Smooth muscle cell (in vitro differentiated cells): ENCODE results near the gene LCNL1. TPM values are rescaled to one million over a fixed set of nuclear protein-coding genes. Genes with fewer than 3 reads are reported as not detected.

Experiments used
- DNase-seq: peaks from one replicate; lab custom pipeline; 2025; ENCODE audit not compliant: unreplicated experiment; lab: John Stamatoyannopoulos, UW
- H2AFZ ChIP-seq: fragments of 200-600 bp; sonication (generic); 2 replicates; pipeline ENCODE4 v1.6.0; 2016; ENCODE audit warnings: antibody characterized with exemption, low read depth, mild to moderate bottlenecking
- H3F3A ChIP-seq: fragments of 200-600 bp; sonication (generic); 2 replicates; pipeline ENCODE4 v1.6.0; 2017; ENCODE audit warnings: antibody characterized with exemption, low read depth
- H3K27ac ChIP-seq: fragments of 200-600 bp; sonication (generic); 2 replicates; pipeline ENCODE4 v1.5.1; 2016; ENCODE audit warnings: low read depth, mild to moderate bottlenecking
- H3K27me3 ChIP-seq: fragments of 200-600 bp; sonication (generic); 2 replicates; pipeline ENCODE4 v1.6.1; 2016; ENCODE audit warnings: low read depth, mild to moderate bottlenecking
- H3K36me3 ChIP-seq: fragments of 200-600 bp; sonication (generic); 2 replicates; pipeline ENCODE4 v1.5.1; 2016; ENCODE audit warnings: low read depth
- H3K4me1 ChIP-seq: fragments of 200-600 bp; sonication (generic); 2 replicates; pipeline ENCODE4 v1.5.1; 2016; ENCODE audit warnings: low read depth
- H3K4me2 ChIP-seq: fragments of 200-600 bp; sonication (generic); 2 replicates; pipeline ENCODE4 v1.6.0; 2016; ENCODE audit warnings: mild to moderate bottlenecking
- H3K4me3 ChIP-seq: fragments of 200-600 bp; sonication (generic); 2 replicates; pipeline ENCODE4 v1.5.1; 2016; ENCODE audit warnings: mild to moderate bottlenecking
- H3K79me2 ChIP-seq: fragments of 200-600 bp; sonication (generic); 2 replicates; pipeline ENCODE4 v1.6.0; 2016; ENCODE audit warnings: low read depth, mild to moderate bottlenecking
- H3K9ac ChIP-seq: fragments of 200-600 bp; sonication (generic); 2 replicates; pipeline ENCODE4 v1.6.0; 2016; ENCODE audit warnings: low read depth
- H3K9me3 ChIP-seq: fragments of 200-600 bp; sonication (generic); replicated peaks from 2 replicates; pipeline ENCODE4 v1.5.1; 2016; ENCODE audit warnings: low read depth
- H4K20me1 ChIP-seq: fragments of 200-600 bp; sonication (generic); 2 replicates; pipeline ENCODE4 v1.6.0; 2016; ENCODE audit warnings: low read depth
- WGBS: methylation state at CpG from one replicate; pipeline ENCODE4 v1.1.7; 2016; ENCODE audit warnings: low lambda C conversion rate; 5-methylcytosine and 5-hydroxymethylcytosine counted together
- polyA plus RNA-seq: library from polyadenylated mRNA; unstranded; fragments of >200 nt; fragmentation: Nextera tagmentation; extraction: Ambion mirVana; gene quantifications from 2 replicates; pipeline ENCODE4 v1.2.1, GENCODE V29; 2016
- total RNA-seq: library from RNA; depleted of rRNA; stranded (reverse); fragments of >200 nt; gene quantifications from 2 replicates; pipeline ENCODE4 v1.2.3, GENCODE V29; 2014
- TF ChIP-seq, protein P1 (sequence below): fragments of 200-600 bp; sonication (generic); IDR thresholded peaks from 2 replicates; pipeline ENCODE4 v1.5.1; 2017; ENCODE audit warnings: borderline replicate concordance, mild to moderate bottlenecking, antibody characterized with exemption; ENCODE audit not compliant: insufficient read depth, poor library complexity, severe bottlenecking

The LCNL1 gene
- total and polyA plus RNA-seq, 2 experiments from 2014 or later, result 0.89 to 1.1 TPM

GRCh38 chr9:136963341-136963740, 19.5 kb upstream of the LCNL1 start:
- no peak overlapping the region for H3K9ac ChIP-seq
- WGBS, result 75% methylated on average over 15 of the region's 15 CpGs
- H3K27me3 ChIP-seq, result no peaks in the 10 kb centered on the region
- H2AFZ ChIP-seq, result no peak overlapping the region
- H3K9me3 ChIP-seq, result no peaks in the 10 kb centered on the region
- H3K27ac ChIP-seq, result no peak overlapping the region
- H3K4me1 ChIP-seq, result no peaks in the 10 kb centered on the region
- H4K20me1 ChIP-seq, result no peaks in the 10 kb centered on the region
- no peaks in the 10 kb centered on the region for H3K36me3 ChIP-seq
- no peaks in the 10 kb centered on the region for H3F3A ChIP-seq
- H3K4me3 ChIP-seq, result no peak overlapping the region
- DNase-seq, result no peak
- H3K4me2 ChIP-seq, result peak overlapping the region; percentile 59
- H3K79me2 ChIP-seq, result no peaks in the 10 kb centered on the region
- TF ChIP-seq, protein P1, sequence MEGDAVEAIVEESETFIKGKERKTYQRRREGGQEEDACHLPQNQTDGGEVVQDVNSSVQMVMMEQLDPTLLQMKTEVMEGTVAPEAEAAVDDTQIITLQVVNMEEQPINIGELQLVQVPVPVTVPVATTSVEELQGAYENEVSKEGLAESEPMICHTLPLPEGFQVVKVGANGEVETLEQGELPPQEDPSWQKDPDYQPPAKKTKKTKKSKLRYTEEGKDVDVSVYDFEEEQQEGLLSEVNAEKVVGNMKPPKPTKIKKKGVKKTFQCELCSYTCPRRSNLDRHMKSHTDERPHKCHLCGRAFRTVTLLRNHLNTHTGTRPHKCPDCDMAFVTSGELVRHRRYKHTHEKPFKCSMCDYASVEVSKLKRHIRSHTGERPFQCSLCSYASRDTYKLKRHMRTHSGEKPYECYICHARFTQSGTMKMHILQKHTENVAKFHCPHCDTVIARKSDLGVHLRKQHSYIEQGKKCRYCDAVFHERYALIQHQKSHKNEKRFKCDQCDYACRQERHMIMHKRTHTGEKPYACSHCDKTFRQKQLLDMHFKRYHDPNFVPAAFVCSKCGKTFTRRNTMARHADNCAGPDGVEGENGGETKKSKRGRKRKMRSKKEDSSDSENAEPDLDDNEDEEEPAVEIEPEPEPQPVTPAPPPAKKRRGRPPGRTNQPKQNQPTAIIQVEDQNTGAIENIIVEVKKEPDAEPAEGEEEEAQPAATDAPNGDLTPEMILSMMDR, result no peak

DNA sequence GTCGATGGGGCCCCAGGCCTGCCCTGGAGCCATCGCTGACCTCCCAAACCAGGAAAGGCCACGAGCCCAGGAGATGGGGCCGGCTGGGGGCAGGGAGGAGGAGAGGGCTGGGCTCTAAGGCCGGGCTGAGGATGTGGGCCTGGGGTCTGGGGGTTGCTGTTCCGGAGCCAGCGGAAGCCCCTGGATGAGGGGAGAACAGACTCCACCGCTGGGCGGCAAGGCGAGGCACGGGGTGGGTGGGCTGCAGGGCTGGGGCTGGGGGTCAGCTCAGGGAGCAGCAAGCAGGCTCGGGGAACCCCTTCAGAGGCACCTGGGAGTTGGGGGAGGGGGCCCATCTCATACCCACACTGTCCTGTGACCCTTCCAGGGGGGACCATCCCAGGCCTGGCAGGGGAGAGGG, 19.0 kb upstream of the LCNL1 start:
- no peaks in the 10 kb centered on the region for H3F3A ChIP-seq
- H4K20me1 ChIP-seq, result no peaks in the 10 kb centered on the region
- no peaks in the 10 kb centered on the region for H3K36me3 ChIP-seq
- DNase-seq, result no peak
- peak overlapping the region; percentile 59 for H3K4me2 ChIP-seq
- H3K4me1 ChIP-seq, result no peaks in the 10 kb centered on the region
- H3K9me3 ChIP-seq, result no peaks in the 10 kb centered on the region
- H3K27ac ChIP-seq, result no peak overlapping the region
- no peak overlapping the region for H3K9ac ChIP-seq
- TF ChIP-seq, protein P1, result no peak
- no peak overlapping the region for H2AFZ ChIP-seq
- H3K27me3 ChIP-seq, result no peaks in the 10 kb centered on the region
- 95% methylated on average over 12 of the region's 12 CpGs for WGBS
- no peak overlapping the region for H3K4me3 ChIP-seq
- H3K79me2 ChIP-seq, result no peaks in the 10 kb centered on the region

- TF ChIP-seq, protein P1, result no peak
- no peaks in the 10 kb centered on the region for H3K27me3 ChIP-seq
- H3F3A ChIP-seq, result no peaks in the 10 kb centered on the region
- H3K27ac ChIP-seq, result no peak overlapping the region
- no peak overlapping the region for H3K9ac ChIP-seq
- no peaks in the 10 kb centered on the region for H3K4me1 ChIP-seq
- no peak overlapping the region for H3K4me3 ChIP-seq
- 84% methylated on average over 22 of the region's 22 CpGs for WGBS
- H3K9me3 ChIP-seq, result no peaks in the 10 kb centered on the region
- H4K20me1 ChIP-seq, result no peaks in the 10 kb centered on the region
- no peak overlapping the region for H2AFZ ChIP-seq
- no peaks in the 10 kb centered on the region for H3K79me2 ChIP-seq
- no peaks in the 10 kb centered on the region for H3K36me3 ChIP-seq
- no peak overlapping the region for H3K4me2 ChIP-seq
- no peak for DNase-seq
Observed at GRCh38 chr9:136964171-136964689, 18.6 kb upstream of the LCNL1 start.

DNA sequence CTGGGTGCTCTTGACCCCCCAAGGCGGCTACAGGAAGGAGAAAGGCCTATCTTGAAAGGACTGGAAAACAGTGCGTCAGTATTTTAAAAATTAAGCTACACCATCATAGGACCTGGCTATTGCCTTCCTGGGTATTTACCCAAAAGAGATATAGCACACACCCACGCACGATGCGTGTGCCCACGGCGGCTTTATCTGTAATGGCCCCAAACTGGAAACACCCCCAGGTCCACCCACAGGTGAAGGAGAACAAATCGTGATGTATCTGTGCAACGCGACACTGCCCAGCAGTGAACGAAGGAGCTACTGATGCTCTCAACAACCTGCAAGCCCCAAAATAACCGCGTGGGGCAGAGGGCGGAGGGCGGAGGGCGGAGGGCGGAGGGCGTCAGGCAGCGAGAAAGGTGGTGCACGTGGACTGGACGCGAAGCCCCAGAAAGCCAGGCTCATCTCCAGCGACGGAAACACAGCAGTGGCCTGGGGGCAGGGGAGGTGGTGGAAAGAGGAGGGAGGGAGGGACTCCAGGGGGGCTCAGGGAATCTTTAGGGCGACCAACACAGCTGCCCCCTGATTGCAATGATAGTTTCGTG, 17.9 kb upstream of the LCNL1 start:
- no peak for DNase-seq
- Histone ChIP-seq H3K27ac (no peak overlapping the region), H3K79me2 (no peaks in the 10 kb centered on the region), H2AFZ (no peak overlapping the region), H3K4me2 (no peak overlapping the region), H3K4me3 (no peak overlapping the region), H4K20me1 (no peaks in the 10 kb centered on the region), H3K9me3 (no peaks in the 10 kb centered on the region), H3K9ac (no peak overlapping the region), H3K27me3 (no peaks in the 10 kb centered on the region), H3F3A (no peaks in the 10 kb centered on the region), H3K4me1 (no peaks in the 10 kb centered on the region), H3K36me3 (no peaks in the 10 kb centered on the region)
- TF ChIP-seq, protein P1, result no peak
- WGBS, result 89% methylated on average over 21 of the region's 26 CpGs
